Measurements from ENCODE around the gene ERBB4. TPM values are rescaled to one million over a fixed set of nuclear protein-coding genes. Genes with fewer than 3 reads are reported as not detected.

Gene ERBB4
- total RNA-seq, 1 donor from 2014 or later: 25.3 TPM

DNA sequence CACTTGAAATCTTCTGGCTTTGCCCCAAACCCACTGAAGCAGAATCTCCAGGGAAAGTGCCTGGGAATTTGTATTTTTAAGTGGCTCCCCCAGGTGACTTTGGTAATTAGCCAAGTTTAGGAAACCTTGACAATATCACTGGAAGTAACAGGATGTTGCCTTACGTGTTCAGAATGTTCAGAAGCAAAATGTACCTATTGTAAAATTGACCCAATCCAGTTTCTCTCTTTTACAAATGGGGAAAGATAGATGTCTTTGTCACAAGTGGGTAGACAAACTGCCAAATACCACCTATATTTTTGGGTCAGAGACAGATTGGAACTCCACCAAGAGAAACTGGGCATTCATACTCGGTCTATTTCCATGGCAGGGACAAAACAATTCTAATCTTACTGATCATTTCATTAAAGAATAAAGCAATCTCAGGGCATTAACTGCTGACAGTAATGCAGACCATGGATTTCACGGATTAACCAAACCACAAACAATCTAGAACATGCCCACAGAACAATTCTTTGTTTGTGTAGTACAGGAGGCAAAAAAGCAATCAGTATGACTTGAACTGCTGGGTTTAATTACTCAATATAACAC is 255.8 kb downstream of the ERBB4 start:
- Histone ChIP-seq H3K9me3 (no peaks in the 10 kb centered on the region), H3K27ac (no peak overlapping the region), H3K27me3 (ENCODE audit: low read depth) (no peaks in the 10 kb centered on the region), H3K4me3 (no peak overlapping the region), H3K36me3 (no peaks in the 10 kb centered on the region), H3K4me1 (no peaks in the 10 kb centered on the region)
- no peak for DNase-seq
- no peak for TF ChIP-seq CTCF (IDR thresholded peaks at IDR 0.05)
- no peak for ATAC-seq
- intact Hi-C loops (cut with DNase I): no loop called here

DNA sequence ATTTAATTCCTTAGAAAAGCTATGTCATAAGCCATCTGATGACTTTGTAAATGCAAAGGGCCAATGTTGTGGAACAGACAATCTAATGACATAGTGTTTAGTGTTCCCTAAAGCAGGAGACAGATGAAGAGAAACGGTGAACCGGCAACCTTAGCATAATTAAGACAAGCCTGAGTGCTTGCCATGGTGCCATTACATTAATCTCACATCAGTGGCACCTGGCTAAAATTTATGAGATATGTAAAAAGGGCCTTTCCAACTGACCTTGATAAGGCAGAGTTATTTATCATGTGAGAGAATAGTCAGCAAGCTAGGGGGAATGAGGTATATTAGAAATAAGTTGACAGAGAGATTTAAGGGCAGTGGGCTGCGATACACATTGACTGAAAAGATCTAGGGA is 261.8 kb downstream of the ERBB4 start:
- Histone ChIP-seq H3K27ac (no peak overlapping the region), H3K9me3 (no peaks in the 10 kb centered on the region), H3K36me3 (no peaks in the 10 kb centered on the region), H3K4me1 (no peaks in the 10 kb centered on the region), H3K27me3 (ENCODE audit: low read depth) (no peaks in the 10 kb centered on the region), H3K4me3 (no peak overlapping the region)
- ATAC-seq (no peak), DNase-seq (no peak)
- no peak for TF ChIP-seq CTCF (IDR thresholded peaks at IDR 0.05)
- intact Hi-C loops (cut with DNase I): no loop called here

GRCh38 chr2:212274215-212274614 is 264.4 kb downstream of the ERBB4 start:
- no peaks in the 10 kb centered on the region for H3K4me1 ChIP-seq
- H3K9me3 ChIP-seq: no peaks in the 10 kb centered on the region
- ATAC-seq (no peak), DNase-seq (no peak)
- intact Hi-C loops (cut with DNase I): no loop called here
- no peaks in the 10 kb centered on the region for H3K36me3 ChIP-seq
- no peak for TF ChIP-seq CTCF (IDR thresholded peaks at IDR 0.05)
- H3K27ac ChIP-seq: no peak overlapping the region
- H3K27me3 ChIP-seq (ENCODE audit: low read depth): no peaks in the 10 kb centered on the region
- no peak overlapping the region for H3K4me3 ChIP-seq

DNA sequence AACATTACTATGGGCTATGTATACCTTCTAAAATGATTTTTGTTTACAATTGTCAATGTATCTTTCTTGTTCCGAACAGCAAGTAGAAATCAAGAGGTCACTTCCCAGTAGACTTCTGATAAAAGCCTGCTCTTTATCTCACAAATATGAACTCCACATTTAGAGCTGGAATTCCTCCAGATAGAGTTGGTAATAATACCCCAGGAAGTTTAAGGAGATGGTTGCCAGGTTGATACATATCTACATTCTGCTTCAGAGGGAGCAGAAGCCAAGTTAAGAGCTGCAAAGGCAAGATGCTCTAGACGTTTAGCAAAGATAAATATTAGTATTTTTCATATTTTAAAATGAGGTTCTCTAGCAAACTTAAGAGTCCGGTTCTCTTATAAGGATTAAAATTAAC is 267.0 kb downstream of the ERBB4 start:
- TF ChIP-seq CTCF (IDR thresholded peaks at IDR 0.05): no peak
- Histone ChIP-seq H3K9me3 (no peaks in the 10 kb centered on the region), H3K36me3 (no peaks in the 10 kb centered on the region), H3K4me3 (no peak overlapping the region), H3K27ac (no peak overlapping the region), H3K4me1 (no peaks in the 10 kb centered on the region), H3K27me3 (ENCODE audit: low read depth) (no peaks in the 10 kb centered on the region)
- ATAC-seq (no peak), DNase-seq (no peak)
- intact Hi-C loops (cut with DNase I): no loop called here

GRCh38 chr2:212269005-212269404 is 269.6 kb downstream of the ERBB4 start:
- ATAC-seq: no peak
- H3K9me3 ChIP-seq: no peaks in the 10 kb centered on the region
- H3K4me3 ChIP-seq: no peak overlapping the region
- TF ChIP-seq CTCF (IDR thresholded peaks at IDR 0.05): no peak
- H3K27ac ChIP-seq: no peak overlapping the region
- no peak for DNase-seq
- no peaks in the 10 kb centered on the region for H3K27me3 ChIP-seq (ENCODE audit: low read depth)
- no peaks in the 10 kb centered on the region for H3K4me1 ChIP-seq
- H3K36me3 ChIP-seq: no peaks in the 10 kb centered on the region
- intact Hi-C loops (cut with DNase I): no loop called here

DNA sequence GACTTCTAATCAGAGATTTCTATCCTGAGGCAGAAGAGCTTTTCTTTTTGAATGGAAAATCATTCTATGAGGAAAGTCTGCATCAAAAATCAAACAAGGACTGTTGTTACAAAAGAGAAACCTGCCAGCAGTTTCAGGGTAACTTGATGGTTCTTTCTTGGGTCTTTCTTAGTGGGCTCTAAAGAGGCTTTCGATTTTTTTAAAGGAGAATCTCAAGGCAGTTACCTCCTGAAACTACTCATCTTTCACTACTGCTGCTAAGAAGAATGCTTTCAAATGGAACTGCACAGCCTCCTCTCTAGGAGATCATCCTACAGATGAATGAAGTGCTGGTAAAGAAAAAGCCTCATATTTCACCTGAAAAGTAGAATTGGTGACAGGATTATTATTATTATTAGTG is 272.3 kb downstream of the ERBB4 start:
- intact Hi-C loops (cut with DNase I): no loop called here
- H3K27me3 ChIP-seq (ENCODE audit: low read depth): no peaks in the 10 kb centered on the region
- ATAC-seq (no peak), DNase-seq (no peak)
- TF ChIP-seq CTCF (IDR thresholded peaks at IDR 0.05): no peak
- H3K36me3 ChIP-seq: no peaks in the 10 kb centered on the region
- H3K9me3 ChIP-seq: no peaks in the 10 kb centered on the region
- H3K4me1 ChIP-seq: no peaks in the 10 kb centered on the region
- H3K27ac ChIP-seq: no peak overlapping the region
- no peak overlapping the region for H3K4me3 ChIP-seq
